CD4-positive, alpha-beta T cell treated with Interleukin-10 for 1 hour (primary cell): ENCODE measurements around the gene RRAGB.

Source experiments
- DNase-seq: peaks from one replicate; pipeline ENCODE4 v3.0.0-alpha.2; 2020

Gene RRAGB

GRCh38 chrX:55777596-55777995, 60.0 kb downstream of the RRAGB start:
- no peak for DNase-seq

GRCh38 chrX:55778322-55778721, 60.8 kb downstream of the RRAGB start:
- DNase-seq: no peak

- DNase-seq: no peak
These were observed 66.2 kb downstream of the RRAGB start for GRCh38 chrX:55783723-55784122.

- DNase-seq: no peak
These were observed 69.5 kb downstream of the RRAGB start for GRCh38 chrX:55787063-55787462.

- no peak for DNase-seq
These were observed 70.2 kb downstream of the RRAGB start for GRCh38 chrX:55787727-55788126.

GRCh38 chrX:55794405-55794804, 76.9 kb downstream of the RRAGB start:
- no peak for DNase-seq

GRCh38 chrX:55796496-55796895, 78.9 kb downstream of the RRAGB start:
- no peak for DNase-seq

- no peak for DNase-seq
These were observed 84.3 kb downstream of the RRAGB start for GRCh38 chrX:55801811-55802210.
